Mucosa of descending colon (tissue), 3 donors: ENCODE measurements around the gene TSPO. TPM values are rescaled to one million over a fixed set of nuclear protein-coding genes. Genes with fewer than 3 reads are reported as not detected.

Source experiments
- ATAC-seq: fragments of 200-7000 bp; cut with Tn5 transposase; one replicate; pipeline ENCODE4 v1.9.1; 2020; ENCODE audit warnings: mild to moderate bottlenecking, moderate library complexity
- DNase-seq, 3 donors: peaks; one replicate each; pipeline ENCODE4 v3.0.0-alpha.2; 2020
- H3K36me3 ChIP-seq: fragments of 200-600 bp; one replicate; pipeline ENCODE4 v1.8.0; 2021; ENCODE audit warnings: low read depth, mild to moderate bottlenecking
- H3K4me1 ChIP-seq: fragments of 200-600 bp; one replicate; pipeline ENCODE4 v1.8.0; 2021; ENCODE audit warnings: low read depth, mild to moderate bottlenecking
- H3K4me3 ChIP-seq: fragments of 200-600 bp; one replicate; pipeline ENCODE4 v1.8.0; 2021; ENCODE audit warnings: mild to moderate bottlenecking
- H3K9me3 ChIP-seq: fragments of 200-600 bp; one replicate; pipeline ENCODE4 v1.8.0; 2021; ENCODE audit warnings: mild to moderate bottlenecking
- CTCF ChIP-seq: fragments of 200-600 bp; IDR thresholded peaks from one replicate; pipeline ENCODE4 v1.8.0; 2022; ENCODE audit warnings: antibody characterized with exemption, mild to moderate bottlenecking
- intact Hi-C, 2 donors: fragments of 100-400 bp; cut with DNase I in 1 of 2; cut with micrococcal nuclease in 1 of 2; formaldehyde crosslinking; loops; one replicate each; pipeline versions ENCODE4 v1.11.0 to v1.11.1; 2022; cut with DNase I, micrococcal nuclease
- total RNA-seq, 3 donors: library from RNA; stranded (reverse); fragmentation: NEBNext Ultra II Directional in 2 of 3; extraction: Animal tissue kit (Norgen Biotek cat#: 25700) in 2 of 3; gene quantifications; one replicate each; pipeline versions ENCODE4 v1.2.1 to v1.2.4, GENCODE V29; 2021 to 2023
- donor health status: DM: no; HTN: no; CAD: no; lungs with moderate emphysema.
- donor health status: DM: no; HTN: no; CAD: no.
- donor health status: DM: no; HTN: yes; CAD: no.

The TSPO gene
- total RNA-seq, 3 donors from 2014 or later: 134 to 281 (median 236) TPM

GRCh38 chr22:43188829-43189545, 37.6 kb downstream of the TSPO start:
- no peak for TF ChIP-seq CTCF
- Histone ChIP-seq H3K9me3 (no peaks in the 10 kb centered on the region), H3K4me3 (no peak overlapping the region), H3K4me1 (peaks cover 11% of the 10 kb centered on the region), H3K36me3 (peaks cover 3% of the 10 kb centered on the region)
- no peak for ATAC-seq
- intact Hi-C loops: no loop called here
- DNase-seq: peak in 1 of 3 donors; percentile 44

GRCh38 chr22:43191831-43192230, 40.5 kb downstream of the TSPO start:
- DNase-seq (no peak), ATAC-seq (no peak)
- no peak for TF ChIP-seq CTCF
- intact Hi-C loops: no loop called here
- Histone ChIP-seq H3K4me3 (no peak overlapping the region), H3K4me1 (no peaks in the 10 kb centered on the region), H3K36me3 (peaks cover 3% of the 10 kb centered on the region), H3K9me3 (no peaks in the 10 kb centered on the region)

DNA sequence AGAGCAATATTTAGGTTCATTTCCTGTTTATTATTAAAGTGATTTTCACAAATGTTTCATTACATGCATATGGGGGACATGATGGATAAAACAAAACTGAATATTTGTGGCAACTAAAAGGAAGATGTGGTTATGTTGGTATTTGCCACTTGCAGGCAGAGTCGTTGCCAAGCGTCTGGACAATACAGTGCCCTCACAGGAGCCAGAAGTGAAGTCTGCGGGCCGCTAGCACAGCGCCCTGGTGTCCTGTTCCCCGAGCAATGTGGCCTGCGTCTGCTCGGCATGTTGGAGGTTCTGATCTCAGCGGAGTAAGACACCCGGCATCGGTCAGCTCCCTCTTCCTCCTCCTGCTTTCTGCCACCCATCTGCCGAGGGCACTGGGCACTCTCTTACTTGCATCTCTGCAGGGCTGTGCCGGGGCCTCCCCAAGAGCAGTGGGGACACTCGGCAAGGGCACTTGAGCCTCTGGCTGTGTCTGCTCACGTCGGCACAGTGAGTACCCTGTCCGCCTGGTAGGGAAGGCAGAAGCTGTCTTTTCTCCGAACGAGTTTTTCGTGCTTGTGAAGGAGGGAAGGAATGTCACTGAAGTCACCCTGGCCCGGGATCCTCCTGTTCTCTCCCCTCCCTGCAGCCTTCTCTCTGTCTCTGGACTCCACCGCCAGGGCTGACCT, 46.0 kb downstream of the TSPO start:
- Histone ChIP-seq H3K4me3 (no peak overlapping the region), H3K4me1 (no peaks in the 10 kb centered on the region), H3K36me3 (no peaks in the 10 kb centered on the region), H3K9me3 (no peaks in the 10 kb centered on the region)
- ATAC-seq (no peak), DNase-seq (peak in 1 of 3 donors; percentile 39)
- intact Hi-C loops: no loop called here
- no peak for TF ChIP-seq CTCF

DNA sequence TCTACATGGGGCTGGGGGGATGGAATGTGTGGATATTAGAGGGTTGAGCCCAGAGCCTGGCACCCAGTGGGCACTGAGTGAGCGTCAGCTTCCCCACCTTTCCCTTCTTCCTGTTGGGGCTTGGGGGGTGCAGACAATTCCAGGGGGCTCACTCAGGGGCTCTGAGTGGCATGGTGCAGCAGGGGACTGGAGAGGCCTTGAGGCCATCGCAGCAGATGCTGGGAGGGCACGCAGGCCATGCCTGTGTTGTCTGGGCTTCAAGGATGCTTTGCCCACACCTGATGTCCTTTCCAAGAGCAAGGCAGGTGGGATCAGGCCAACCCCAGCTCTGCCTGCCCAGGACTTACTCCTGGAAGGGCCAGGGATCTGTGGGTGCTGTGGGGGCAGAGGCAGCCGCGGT, 46.8 kb downstream of the TSPO start:
- no peak for ATAC-seq

DNA sequence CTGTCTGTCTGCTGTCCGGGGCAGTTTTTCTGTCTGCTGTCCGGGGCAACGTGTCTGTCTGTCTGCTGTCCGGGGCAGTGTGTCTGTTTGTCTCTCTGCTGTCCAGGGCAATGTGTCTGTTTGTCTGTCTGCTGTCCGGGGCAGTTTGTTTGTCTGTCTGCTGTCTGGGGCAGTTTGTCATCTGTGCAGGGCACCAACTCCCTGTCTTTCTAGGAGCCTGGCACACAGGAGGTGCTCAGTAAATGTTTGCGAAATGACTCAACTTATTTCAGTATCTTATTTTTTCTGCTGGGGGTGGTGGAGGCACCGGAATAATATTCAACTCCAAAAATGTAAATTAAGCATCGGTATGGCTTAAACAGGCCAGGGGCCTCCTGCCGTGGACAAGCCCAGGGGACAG, 47.6 kb downstream of the TSPO start:
- DNase-seq (peak in 1 of 3 donors; percentile 3), ATAC-seq (no peak)
- no peaks in the 10 kb centered on the region for H3K36me3 ChIP-seq
- intact Hi-C loops: no loop called here
- no peaks in the 10 kb centered on the region for H3K9me3 ChIP-seq
- no peak overlapping the region for H3K4me3 ChIP-seq
- no peak for TF ChIP-seq CTCF
- no peaks in the 10 kb centered on the region for H3K4me1 ChIP-seq

More for the DNA sequence above, 46.8 kb downstream of the TSPO start:
- Histone ChIP-seq H3K4me3 (no peak overlapping the region), H3K4me1 (no peaks in the 10 kb centered on the region), H3K36me3 (no peaks in the 10 kb centered on the region), H3K9me3 (no peaks in the 10 kb centered on the region)
- no peak for TF ChIP-seq CTCF
- DNase-seq: peak in 1 of 3 donors; percentile 15
- intact Hi-C loops: no loop called here
